ENCODE results near the gene SAE1.

SAE1 gene

GRCh38 chr19:47225746-47226425 is 95.3 kb downstream of the SAE1 start:
- DNase-seq: no peak

DNA sequence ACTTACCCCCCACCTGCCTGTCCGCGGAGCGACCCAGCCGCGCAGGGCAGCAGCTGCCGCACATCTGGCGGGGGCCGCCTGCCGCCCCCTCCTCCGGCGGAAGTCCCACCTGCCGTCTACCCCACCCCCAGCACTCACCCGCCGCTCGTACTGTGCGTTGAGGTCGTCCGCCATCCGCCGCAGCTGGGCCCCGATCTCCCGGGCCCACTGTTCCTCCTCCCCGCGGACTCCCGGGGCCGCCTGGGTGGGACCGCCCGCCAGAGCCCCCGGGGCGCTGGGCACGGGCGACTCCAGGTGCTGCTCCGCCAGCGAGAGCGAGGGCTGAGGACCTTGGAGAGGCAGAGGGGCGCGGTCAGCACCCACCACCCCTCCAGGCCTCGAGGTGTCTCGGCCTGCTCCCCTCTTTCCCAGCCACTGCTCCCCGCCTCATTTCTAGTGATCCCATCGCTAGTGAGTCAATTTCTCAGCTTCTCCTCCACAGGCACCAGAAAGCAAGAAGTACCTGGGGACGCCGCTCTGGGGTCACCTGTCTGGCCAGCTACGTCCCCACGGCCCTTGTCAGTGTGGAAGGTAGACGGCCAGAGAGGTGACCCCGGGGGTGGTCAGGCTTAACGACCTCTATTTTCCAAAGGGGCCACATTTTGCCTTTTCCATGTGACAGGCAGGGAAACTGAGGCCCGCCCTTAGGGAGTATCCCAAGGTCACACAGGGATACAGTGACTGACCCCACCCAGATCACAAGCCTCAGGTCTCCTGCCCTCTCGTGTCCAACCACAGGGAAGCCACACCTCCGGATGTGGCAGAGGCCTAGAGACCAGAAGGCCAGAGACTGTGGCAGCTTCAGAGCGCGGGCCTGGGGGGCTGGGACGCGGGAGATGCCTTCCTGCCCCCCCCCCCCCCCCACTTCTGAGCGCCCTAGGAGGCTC is 96.1 kb downstream of the SAE1 start:
- no peak for DNase-seq

DNA sequence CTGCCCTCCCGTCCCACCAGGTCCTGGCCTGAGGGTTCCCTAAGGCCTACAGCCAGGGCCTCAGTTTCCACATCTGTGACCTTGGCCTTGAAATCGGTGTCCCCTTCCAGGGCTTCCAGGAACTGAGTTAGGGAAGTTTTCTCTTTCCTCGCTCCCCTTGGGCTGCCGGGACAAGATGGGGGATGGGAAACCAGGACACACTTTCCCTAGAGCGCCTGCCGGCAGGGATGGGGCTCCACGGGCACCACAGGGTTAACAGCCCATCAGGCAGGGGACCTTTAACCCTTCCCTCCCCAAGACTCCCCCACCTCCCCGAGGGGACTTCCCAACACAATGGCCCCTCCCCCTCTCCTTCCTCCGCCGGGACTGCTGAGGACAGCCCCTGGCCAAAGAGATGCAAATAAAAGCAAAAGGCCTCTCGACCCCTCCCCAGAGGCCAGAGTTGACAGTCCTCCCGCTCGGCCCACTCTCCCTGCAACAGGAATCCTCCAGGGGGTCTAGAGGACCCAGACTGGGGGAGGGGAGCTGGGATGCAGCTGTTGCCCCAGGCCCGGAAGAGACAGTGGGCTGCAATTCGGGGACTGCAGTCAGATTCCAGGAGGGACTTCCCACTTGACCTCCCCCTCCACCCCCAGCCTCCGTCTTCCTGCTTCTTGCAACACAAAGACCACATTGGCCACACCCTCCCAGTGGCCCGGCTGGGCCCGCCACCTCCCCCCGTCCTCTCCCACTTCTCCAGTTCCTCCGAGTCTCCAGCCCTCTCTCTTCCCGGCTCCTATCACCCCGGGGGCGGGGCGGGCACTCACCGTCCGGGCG is 96.9 kb downstream of the SAE1 start:
- DNase-seq: no peak

DNA sequence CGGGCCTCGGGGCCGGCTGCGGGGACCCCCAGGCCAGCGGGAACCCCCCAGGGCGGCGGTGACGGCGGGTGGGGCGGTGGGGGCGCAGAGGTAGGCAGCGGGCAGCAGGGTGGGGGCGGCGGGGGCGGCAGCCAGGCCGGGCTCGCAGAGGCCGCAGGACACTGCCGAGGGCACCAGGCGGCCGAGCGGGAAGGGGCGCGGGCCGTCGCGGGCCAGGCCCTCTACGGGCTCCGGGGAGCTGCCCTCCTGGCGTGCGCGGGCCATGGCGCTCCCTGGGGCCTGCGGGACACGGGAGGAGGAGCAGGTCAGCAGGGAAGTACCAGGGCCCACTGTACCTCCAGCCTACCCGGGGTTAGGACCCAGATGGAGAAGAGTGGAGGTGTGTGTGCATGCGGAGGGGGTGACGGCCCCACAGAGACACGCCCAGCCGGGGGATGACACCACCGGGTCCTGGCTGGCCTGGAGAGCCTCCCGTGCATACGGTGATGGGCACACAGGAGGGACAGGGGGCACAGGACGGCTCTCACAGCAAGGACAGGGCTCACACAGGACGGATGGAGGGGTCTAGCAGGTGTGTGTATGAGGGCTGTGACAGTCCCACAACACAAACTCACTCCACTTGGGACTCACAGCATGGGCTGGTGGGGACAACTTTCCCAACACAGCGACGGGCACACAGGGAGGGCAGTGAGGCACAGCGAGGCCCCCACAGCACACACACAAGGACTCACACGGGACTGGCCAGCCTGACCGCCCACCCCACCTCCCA is 97.7 kb downstream of the SAE1 start:
- DNase-seq: no peak

GRCh38 chr19:47228937-47229675 is 98.5 kb downstream of the SAE1 start:
- no peak for DNase-seq

DNA sequence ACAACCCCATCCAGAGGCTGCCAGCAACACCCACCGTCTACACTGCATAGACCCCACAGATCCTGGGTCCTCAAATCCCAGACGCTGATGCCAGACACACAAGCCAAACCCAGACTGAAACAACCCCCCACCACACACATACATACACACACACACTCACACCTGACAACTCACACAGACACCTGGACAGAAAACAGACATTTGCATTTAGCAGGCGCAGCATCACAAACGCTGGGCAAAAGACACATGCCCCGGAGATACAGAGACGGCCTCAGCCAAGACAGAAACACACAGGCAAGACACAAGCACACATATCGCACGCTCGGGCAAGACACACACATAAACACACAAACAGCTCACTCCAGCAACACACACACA is 99.0 kb downstream of the SAE1 start:
- no peak for DNase-seq

DNA sequence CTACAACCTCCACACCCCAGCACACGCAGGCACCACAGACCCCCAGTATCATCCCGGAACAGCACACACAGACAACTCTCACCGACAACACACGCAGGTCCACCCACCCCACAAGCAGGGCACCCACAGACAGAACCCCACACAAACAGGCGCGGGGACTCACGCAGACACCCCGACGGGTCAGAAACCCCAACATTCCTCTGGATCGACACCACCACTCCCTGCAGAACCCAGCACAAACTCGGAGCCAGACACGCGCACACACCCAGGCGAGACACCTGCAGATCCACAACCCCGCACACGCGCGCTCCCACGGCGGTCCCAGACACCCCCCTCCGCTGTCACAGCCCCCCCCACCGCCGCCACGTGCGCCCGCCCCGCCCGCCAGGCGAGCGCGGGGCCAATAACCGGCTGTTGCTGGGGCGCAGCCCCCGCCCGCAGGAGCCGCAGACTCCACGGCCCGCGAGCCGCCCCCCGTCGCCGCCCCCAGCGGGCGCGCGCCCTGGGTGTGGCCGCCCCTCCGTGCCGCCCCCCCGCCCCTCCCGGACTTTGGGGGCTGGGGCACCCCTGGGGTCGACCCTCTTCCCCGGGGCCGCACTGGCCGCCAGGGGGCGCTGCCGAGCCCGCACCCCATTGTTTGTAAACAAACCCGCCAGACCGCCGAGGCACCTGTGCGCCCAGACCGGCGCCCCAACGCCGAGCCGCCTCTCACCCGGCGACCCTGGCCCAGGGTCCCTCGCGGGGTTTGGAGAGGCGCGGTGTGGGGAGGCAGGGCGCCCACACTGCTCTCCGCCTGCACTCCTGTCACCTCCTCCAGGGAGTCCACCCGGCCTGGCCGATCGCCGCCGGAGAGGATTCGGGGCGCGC is 99.7 kb downstream of the SAE1 start:
- no peak for DNase-seq

DNA sequence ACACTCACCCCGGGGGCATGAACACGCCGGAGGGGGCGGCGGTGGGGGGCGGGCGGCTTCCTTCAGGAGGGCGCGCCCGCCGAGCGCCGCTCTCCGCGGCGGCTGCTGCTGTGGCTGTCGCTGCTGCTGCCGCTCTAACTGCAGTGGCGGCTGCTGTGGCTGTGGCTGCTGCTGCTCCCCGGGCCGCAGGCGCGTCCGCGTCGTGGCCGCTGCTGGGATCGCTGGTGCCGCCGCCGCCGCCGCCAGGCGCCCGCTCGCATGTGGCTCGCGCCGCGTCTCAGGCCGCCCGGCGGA is 100.2 kb downstream of the SAE1 start, which contains the start of gene BBC3:
Gene BBC3, minus strand, starts transcription at position 279 of the 294 bp plus-strand sequence. CDS start 2,768 bp downstream, outside the sequence.
- DNase-seq: no peak

- DNase-seq: no peak
These were observed 100.8 kb downstream of the SAE1 start for GRCh38 chr19:47231215-47232054.

DNA sequence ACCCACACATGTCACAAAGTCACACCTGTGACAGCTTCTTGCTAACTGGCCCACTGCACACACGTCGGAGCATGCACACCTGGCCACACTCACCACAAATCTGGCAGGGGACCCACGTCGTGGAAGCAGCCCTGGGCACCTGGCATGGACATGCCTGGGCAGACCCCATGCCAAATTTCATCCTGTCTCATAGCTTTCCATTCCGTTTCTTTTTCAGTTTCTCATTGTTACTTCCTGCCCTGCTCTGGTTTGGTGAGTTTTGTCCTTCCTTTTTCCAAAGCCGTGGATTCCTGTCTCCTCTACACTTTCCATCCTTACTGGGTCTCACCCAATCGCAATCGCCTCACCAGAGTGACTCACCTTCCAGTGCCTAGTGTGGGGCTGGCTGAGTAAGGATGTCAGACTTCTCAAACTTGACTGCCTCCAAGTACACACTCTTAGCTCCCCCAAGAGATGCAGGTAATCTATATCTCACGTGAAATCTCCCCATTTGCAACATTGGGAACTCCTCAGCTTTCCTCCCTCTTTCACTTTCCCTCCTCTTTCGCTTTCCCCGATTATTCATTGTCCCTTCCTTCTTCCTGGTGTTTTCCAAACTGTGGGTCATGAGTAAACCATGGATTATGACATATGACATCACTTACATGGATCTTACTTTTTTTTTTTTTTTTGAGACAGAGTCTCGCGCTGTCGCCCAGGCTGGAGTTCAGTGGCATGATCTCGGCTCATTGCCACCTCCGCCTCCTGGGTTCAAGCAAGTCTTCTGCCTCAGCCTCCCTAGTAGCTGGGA is 102.0 kb downstream of the SAE1 start:
- DNase-seq: no peak

DNA sequence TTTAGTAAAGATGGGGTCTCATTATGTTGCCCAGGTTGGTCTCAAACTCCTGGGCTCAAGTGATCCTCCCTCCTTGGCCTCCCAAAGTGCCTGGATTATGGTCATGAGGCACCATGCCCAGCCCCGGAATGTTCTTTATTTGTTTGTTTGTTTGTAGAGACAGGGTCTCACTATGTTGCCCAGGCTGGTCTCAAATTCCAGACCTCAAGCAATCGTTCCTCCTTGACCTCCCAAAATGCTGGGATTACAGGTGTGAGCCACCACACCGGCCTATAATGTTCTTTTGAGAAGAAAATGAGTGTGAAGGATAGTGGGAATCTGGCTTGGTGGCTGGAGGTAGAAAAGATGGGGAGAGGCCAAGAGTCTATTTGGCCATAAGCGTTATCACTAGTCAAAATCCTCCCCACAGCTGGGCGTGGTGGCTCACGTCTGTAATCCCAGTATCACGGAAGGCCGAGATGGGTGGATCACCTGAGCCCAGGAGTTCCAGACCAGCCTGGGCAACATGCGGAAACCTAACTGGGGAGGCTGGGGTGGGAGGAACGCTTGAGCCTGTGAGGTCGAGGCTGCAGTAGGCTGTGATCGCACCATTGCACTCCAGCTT is 105.5 kb downstream of the SAE1 start:
- DNase-seq: no peak

DNA sequence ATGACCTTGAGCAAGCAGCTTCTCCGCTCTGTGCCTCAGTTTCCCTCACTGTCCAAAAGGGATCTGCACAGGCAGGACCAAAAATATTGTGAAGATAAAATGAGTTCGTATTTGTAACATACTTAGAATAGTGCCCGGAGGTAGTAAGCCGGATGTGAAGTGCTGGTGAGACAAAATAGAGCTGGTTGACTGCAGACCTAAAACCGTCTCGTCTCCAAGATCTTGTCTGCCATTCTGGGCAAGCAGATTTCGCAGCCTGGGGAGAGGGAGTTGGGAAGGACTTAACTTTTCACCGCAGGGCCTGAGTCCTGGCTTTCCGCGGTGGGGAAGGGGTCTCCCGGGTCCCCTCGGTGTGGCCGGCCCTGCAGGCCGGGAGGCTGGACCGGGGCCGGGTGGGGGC is 108.5 kb downstream of the SAE1 start:
- no peak for DNase-seq

DNA sequence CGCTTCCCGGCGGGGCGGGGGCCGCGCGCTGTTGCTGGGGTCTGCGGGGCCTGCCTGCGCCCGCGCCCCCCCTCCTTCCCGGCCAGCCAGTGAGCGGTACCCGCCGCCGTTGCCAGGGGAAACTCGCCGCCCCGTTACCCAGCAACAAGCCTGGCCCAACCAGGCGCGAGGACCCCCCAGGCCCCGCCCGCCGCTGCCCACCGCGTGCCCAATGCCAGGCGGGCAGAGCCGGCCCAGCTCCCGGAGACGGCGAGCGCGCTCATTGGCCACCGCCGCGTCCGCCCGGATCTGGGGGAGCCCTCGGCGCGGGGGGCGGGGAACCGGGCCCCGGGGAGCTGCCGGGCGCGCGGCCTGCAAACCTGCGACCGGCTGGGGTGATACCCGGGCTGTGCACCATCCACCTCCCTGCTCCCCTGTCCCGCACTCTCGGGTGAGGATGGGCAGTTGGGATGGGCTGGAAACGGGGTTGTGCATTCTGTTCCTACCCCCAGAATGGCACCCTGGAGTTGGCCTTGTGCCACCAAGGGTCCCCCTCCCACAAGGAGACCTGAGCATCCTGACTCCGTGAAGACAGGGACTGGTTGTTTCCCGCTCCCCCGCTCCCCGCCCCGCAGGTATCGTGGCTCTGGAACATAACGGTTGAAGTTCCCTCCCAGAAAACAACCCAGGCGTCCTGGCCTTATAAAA is 109.1 kb downstream of the SAE1 start:
- DNase-seq: no peak

GRCh38 chr19:47240556-47240955 is 109.9 kb downstream of the SAE1 start:
- no peak for DNase-seq

DNA sequence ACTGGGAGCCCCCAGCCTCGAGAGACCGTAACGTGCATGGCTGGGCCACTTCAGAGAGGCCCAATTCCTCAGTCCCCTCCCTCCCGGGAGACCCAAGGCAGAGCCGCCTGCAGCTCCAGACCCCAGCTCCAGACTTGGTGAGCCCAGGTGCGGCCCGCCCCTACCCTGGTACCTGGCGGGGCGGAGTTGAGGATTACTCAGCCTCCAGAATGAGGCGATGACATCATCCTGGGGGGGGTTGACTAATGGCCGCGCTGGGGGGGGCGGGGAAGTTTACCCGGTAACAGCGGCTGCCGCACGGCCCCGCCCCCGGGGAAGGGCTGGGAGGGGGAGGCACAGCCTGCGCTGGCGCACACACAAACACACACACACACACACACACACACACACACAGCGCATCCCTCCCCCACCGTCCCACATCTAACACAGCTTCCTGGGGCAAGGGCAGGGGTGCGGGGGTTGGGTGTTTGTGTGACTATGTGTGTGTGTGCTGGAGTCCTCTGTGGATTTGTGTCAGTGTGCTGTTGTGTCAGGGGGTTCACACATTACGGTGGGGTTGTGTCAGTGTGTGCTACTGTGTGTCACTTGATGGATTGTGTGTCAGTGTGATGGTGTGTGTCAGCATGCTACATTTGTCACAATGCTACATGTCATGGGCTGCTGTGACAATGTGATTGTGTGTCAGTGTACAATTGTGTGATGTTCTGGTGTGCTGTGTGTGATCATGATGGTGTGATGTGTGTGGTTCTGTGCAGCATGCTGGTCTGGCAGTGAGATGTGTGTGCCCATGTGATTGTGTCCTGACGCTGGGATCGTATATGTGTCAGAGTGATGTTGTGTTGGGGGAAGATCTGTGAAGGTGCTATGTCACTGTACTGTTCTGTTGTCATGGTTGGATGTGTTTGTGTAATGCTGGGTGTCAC is 110.6 kb downstream of the SAE1 start:
- DNase-seq: no peak

- DNase-seq: no peak
These were observed 111.4 kb downstream of the SAE1 start for GRCh38 chr19:47241919-47242577.

Data from NCI-H187 treated with DMSO at 0.1 percent for 48 hours (cell line).